IMR-90 (cell line): ENCODE measurements around the gene SLC5A3. TPM values are rescaled to one million over a fixed set of nuclear protein-coding genes. Genes with fewer than 3 reads are reported as not detected.

Experiments used
- ATAC-seq: fragments of 200-7000 bp; cut with Tn5 transposase; 2 replicates; pipeline ENCODE4 v1.9.1; 2020; ENCODE audit warnings: low read depth, mild to moderate bottlenecking, moderate library complexity
- BruUV-seq: library from RNA; stranded (reverse); fragments of 400-500 nt; replicated peaks from 2 replicates; lab custom pipeline; 2021; lab: Mats Ljungman, UMichigan
- CTCF ChIA-PET: fragments of 300-600 bp; formaldehyde crosslinking; extraction: SDS; loops from one replicate; lab custom pipeline; 2021; ENCODE audit warnings: antibody characterized with exemption; lab: Yijun Ruan, JAX
- POLR2A ChIA-PET: fragments of 300-600 bp; sonication (Branson Sonifier 250); formaldehyde crosslinking; loops from one replicate; lab custom pipeline; 2022; ENCODE audit warnings: antibody characterized with exemption; ENCODE audit not compliant: unreplicated experiment; lab: Charles Lee
- DNase-seq: peaks from one replicate; pipeline ENCODE4 v3.0.0; 2013
- H2AFZ ChIP-seq: replicated peaks from 2 replicates; pipeline ENCODE3; 2013; ENCODE audit warnings: low read length, mild to moderate bottlenecking; ENCODE audit not compliant: poor library complexity
- H2AK5ac ChIP-seq: 2 replicates; pipeline ENCODE4 v1.6.1; 2013; ENCODE audit warnings: low read depth, low read length, inconsistent platforms
- H2AK9ac ChIP-seq: replicated peaks from 2 replicates; pipeline ENCODE3; 2013; ENCODE audit warnings: mild to moderate bottlenecking, low read depth, low read length, moderate library complexity; ENCODE audit not compliant: poor library complexity
- H2BK120ac ChIP-seq: 2 replicates; pipeline ENCODE4 v1.6.1; 2013; ENCODE audit warnings: low read depth, low read length, inconsistent platforms
- H2BK15ac ChIP-seq: 3 replicates; pipeline ENCODE4 v1.6.1; 2013; ENCODE audit warnings: low read depth, low read length, inconsistent platforms
- H2BK20ac ChIP-seq: 2 replicates; pipeline ENCODE4 v1.6.1; 2013; ENCODE audit warnings: low read depth, mild to moderate bottlenecking, inconsistent platforms, low read length, moderate library complexity
- H2BK5ac ChIP-seq: 2 replicates; pipeline ENCODE4 v1.6.1; 2013; ENCODE audit warnings: mild to moderate bottlenecking, low read depth, low read length, inconsistent platforms; ENCODE audit not compliant: poor library complexity, severe bottlenecking
- H3K14ac ChIP-seq: replicated peaks from 2 replicates; pipeline ENCODE4 v1.6.1; 2013; ENCODE audit warnings: low read depth, low read length, inconsistent platforms
- H3K18ac ChIP-seq: 2 replicates; pipeline ENCODE4 v1.6.1; 2013; ENCODE audit warnings: low read depth, low read length, control low read depth
- H3K23ac ChIP-seq: 2 replicates; pipeline ENCODE4 v1.6.1; 2013; ENCODE audit warnings: low read depth, low read length, inconsistent platforms
- H3K27ac ChIP-seq: 2 replicates; pipeline ENCODE4 v1.5.1; 2013; ENCODE audit warnings: mild to moderate bottlenecking, control low read depth, low read length; ENCODE audit not compliant: insufficient read depth
- H3K27me3 ChIP-seq: 2 replicates; pipeline ENCODE4 v1.6.1; 2013; ENCODE audit warnings: low read length; ENCODE audit not compliant: control insufficient read depth, insufficient read depth
- H3K36me3 ChIP-seq: 2 replicates; pipeline ENCODE4 v1.6.1; 2013; ENCODE audit warnings: low read length, mixed read lengths; ENCODE audit not compliant: control insufficient read depth, insufficient read depth
- H3K4ac ChIP-seq: 2 replicates; pipeline ENCODE4 v1.6.1; 2013; ENCODE audit warnings: low read depth, low read length, inconsistent platforms
- H3K4me1 ChIP-seq: 2 replicates; pipeline ENCODE4 v1.6.1; 2013; ENCODE audit warnings: low read length, mixed read lengths; ENCODE audit not compliant: control insufficient read depth, insufficient read depth
- H3K4me2 ChIP-seq: 2 replicates; pipeline ENCODE4 v1.6.1; 2013; ENCODE audit warnings: low read depth, mild to moderate bottlenecking, control low read depth, low read length, moderate library complexity
- H3K4me3 ChIP-seq: 2 replicates; pipeline ENCODE4 v1.5.1; 2013; ENCODE audit warnings: low read depth, mild to moderate bottlenecking, control low read depth, low read length, moderate library complexity; ENCODE audit not compliant: insufficient read depth
- H3K56ac ChIP-seq: 2 replicates; pipeline ENCODE4 v1.6.1; 2013; ENCODE audit warnings: low read length, inconsistent platforms; ENCODE audit not compliant: insufficient read depth; ENCODE audit errors: extremely low read depth
- H3K79me1 ChIP-seq, 2 experiments: 2 replicates each; pipeline ENCODE4 v1.6.1; 2013; ENCODE audit warnings: low read length in 2 of 2, inconsistent platforms in 1 of 2, low read depth in 1 of 2
- H3K9ac ChIP-seq: 2 replicates; pipeline ENCODE4 v1.6.1; 2013; ENCODE audit warnings: low read depth, low read length, control low read depth
- H3K9me1 ChIP-seq: 2 replicates; pipeline ENCODE4 v1.6.1; 2013; ENCODE audit warnings: low read length, inconsistent platforms; ENCODE audit not compliant: insufficient read depth
- H3K9me3 ChIP-seq: 2 replicates; pipeline ENCODE4 v1.6.1; 2013; ENCODE audit warnings: low read length; ENCODE audit not compliant: control insufficient read depth, insufficient read depth
- H4K20me1 ChIP-seq: 2 replicates; pipeline ENCODE4 v1.6.1; 2013; ENCODE audit warnings: low read length, inconsistent platforms; ENCODE audit not compliant: insufficient read depth
- H4K5ac ChIP-seq: 2 replicates; pipeline ENCODE4 v1.6.1; 2013; ENCODE audit warnings: mild to moderate bottlenecking, low read depth, low read length, control low read depth
- H4K8ac ChIP-seq, 2 experiments: 2 replicates each; pipeline ENCODE4 v1.6.1; 2013; ENCODE audit warnings: low read depth in 2 of 2, low read length in 2 of 2, control low read depth in 1 of 2, inconsistent platforms in 1 of 2
- H4K91ac ChIP-seq: 2 replicates; pipeline ENCODE4 v1.6.1; 2013; ENCODE audit warnings: low read depth, low read length, inconsistent platforms; ENCODE audit not compliant: insufficient read depth
- BHLHE40 ChIP-seq: fragments of 150-350 bp; IDR thresholded peaks from 2 replicates; pipeline ENCODE4 v1.6.1; 2016; ENCODE audit warnings: mild to moderate bottlenecking, low read depth, low read length
- CEBPB ChIP-seq: IDR thresholded peaks from 2 replicates; pipeline ENCODE4 v1.6.1; 2012; ENCODE audit warnings: low read depth, low read length, improper control_type of control experiment
- CHD1 ChIP-seq: IDR thresholded peaks from 2 replicates; pipeline ENCODE4 v1.6.1; 2012; ENCODE audit warnings: low read depth, low read length, improper control_type of control experiment
- CTCF ChIP-seq: conservative IDR thresholded peaks from 2 replicates; pipeline ENCODE4 v1.5.1; 2012; ENCODE audit warnings: mild to moderate bottlenecking, low read depth, low read length, improper control_type of control experiment
- ELK1 ChIP-seq: fragments of 150-350 bp; IDR thresholded peaks from 2 replicates; pipeline ENCODE4 v1.6.1; 2016; ENCODE audit warnings: low read depth, mild to moderate bottlenecking, low read length, moderate library complexity, borderline replicate concordance
- FOS ChIP-seq: fragments of 150-350 bp; IDR thresholded peaks from 2 replicates; pipeline ENCODE4 v1.6.1; 2016; ENCODE audit warnings: low read depth, low read length
- MAFK ChIP-seq: IDR thresholded peaks from 2 replicates; pipeline ENCODE4 v1.6.1; 2012; ENCODE audit warnings: low read depth, low read length, improper control_type of control experiment
- MAZ ChIP-seq: IDR thresholded peaks from 2 replicates; pipeline ENCODE4 v1.6.1; 2012; ENCODE audit warnings: low read depth, mild to moderate bottlenecking, low read length, improper control_type of control experiment, moderate library complexity, borderline replicate concordance
- MXI1 ChIP-seq: IDR thresholded peaks from 2 replicates; pipeline ENCODE4 v1.6.1; 2012; ENCODE audit warnings: low read depth, mild to moderate bottlenecking, low read length, moderate library complexity, borderline replicate concordance
- NFE2L2 ChIP-seq: fragments of 150-350 bp; IDR thresholded peaks from 2 replicates; pipeline ENCODE4 v1.6.1; 2016; ENCODE audit warnings: low read depth, mild to moderate bottlenecking, low read length
- POLR2A ChIP-seq: IDR thresholded peaks from 2 replicates; pipeline ENCODE4 v1.6.1; 2012; ENCODE audit warnings: mild to moderate bottlenecking, low read depth, low read length
- RAD21 ChIP-seq: IDR thresholded peaks from 2 replicates; pipeline ENCODE4 v1.6.1; 2012; ENCODE audit warnings: low read length, improper control_type of control experiment
- RCOR1 ChIP-seq: IDR thresholded peaks from 2 replicates; pipeline ENCODE4 v1.6.1; 2012; ENCODE audit warnings: mild to moderate bottlenecking, low read length, improper control_type of control experiment; ENCODE audit not compliant: insufficient replicate concordance
- RFX5 ChIP-seq: IDR thresholded peaks from 2 replicates; pipeline ENCODE4 v1.8.0; 2012; ENCODE audit warnings: low read depth, mild to moderate bottlenecking, low read length, moderate library complexity
- SMC3 ChIP-seq: fragments of 150-350 bp; IDR thresholded peaks from 2 replicates; pipeline ENCODE4 v1.6.1; 2016; ENCODE audit warnings: low read depth, mild to moderate bottlenecking, antibody characterized with exemption, low read length, moderate library complexity
- USF2 ChIP-seq: fragments of 150-350 bp; IDR thresholded peaks from 2 replicates; pipeline ENCODE4 v1.6.1; 2017; ENCODE audit warnings: mild to moderate bottlenecking, antibody characterized with exemption, low read length, low read depth
- WGBS, 2 experiments: methylation state at CpG; one replicate each; pipeline versions ENCODE4 v1.1.5 to v1.1.7; 2013; ENCODE audit warnings: missing lambda C conversion rate in 2 of 2; ENCODE audit not compliant: insufficient read length in 1 of 2; ENCODE audit errors: extremely low coverage in 2 of 2; 5-methylcytosine and 5-hydroxymethylcytosine counted together
- dilution Hi-C: fragments of 300-500 bp; cut with HindIII; formaldehyde crosslinking; loops from one replicate; pipeline ENCODE4 v1.14.3; 2018; ENCODE audit warnings: low sequenced_read_pairs; ENCODE audit not compliant: unreplicated experiment
- in situ Hi-C: fragments of 300-500 bp; cut with MboI; formaldehyde crosslinking; loops from 3 replicates; pipeline ENCODE4 v1.14.3; 2019; ENCODE audit warnings: low sequenced_read_pairs, inconsistent platforms, mixed read lengths
- intact Hi-C: fragments of 100-400 bp; cut with micrococcal nuclease; formaldehyde crosslinking; loops from 2 replicates; pipeline ENCODE4 v1.10.0; 2022
- polyA plus RNA-seq, 3 experiments: library from polyadenylated mRNA; depleted of rRNA; stranded (reverse); fragments of >200 nt; gene quantifications; 2 replicates each; pipeline ENCODE4 v1.2.3, GENCODE V29; 2012; ENCODE audit warnings: low replicate concordance in 1 of 3
- total RNA-seq: library from RNA; depleted of rRNA; stranded (reverse); fragments of >200 nt; gene quantifications from 2 replicates; pipeline ENCODE4 v1.2.3, GENCODE V29; 2012

SLC5A3 gene
- total and polyA plus RNA-seq, 2 of the 4 experiments (the other 2 are of a cell fraction), result 1.8 to 9.9 TPM

DNA sequence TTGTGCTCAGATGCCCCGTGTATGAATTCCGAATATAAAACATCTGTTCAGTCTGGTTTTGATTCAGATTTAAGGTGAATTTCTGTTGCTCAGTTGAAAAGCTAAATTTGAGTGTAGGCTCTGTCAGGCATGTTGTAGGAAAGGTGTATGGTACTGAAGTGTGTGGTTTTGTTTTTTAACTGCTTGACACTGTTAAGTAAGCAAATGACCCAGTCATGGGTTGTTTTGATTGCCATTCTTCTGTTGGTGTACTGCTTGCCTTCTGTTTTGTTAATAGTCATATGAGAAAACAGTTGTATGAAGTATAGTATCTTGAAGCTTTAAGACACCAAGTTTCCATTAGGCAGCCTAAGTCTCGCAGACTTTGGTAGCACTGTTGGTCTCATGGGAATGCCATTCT is 10.0 kb downstream of the SLC5A3 start:
- H3K23ac ChIP-seq, result peak overlapping the region; percentile 38; the same call in 1 of the 2 replicates
- H2AFZ ChIP-seq, result no peak overlapping the region
- in situ Hi-C loops, result no loop called here
- peaks cover 4% of the 10 kb centered on the region; the same call in 1 of the 2 replicates for H3K4me1 ChIP-seq
- DNase-seq (no peak), ATAC-seq (no peak)
- intact Hi-C loops, result no loop called here
- H3K4ac ChIP-seq, result no peak overlapping the region
- no peaks in the 10 kb centered on the region for H3K27me3 ChIP-seq
- peaks cover 3% of the 10 kb centered on the region for H3K9me1 ChIP-seq
- no peak overlapping the region for H3K27ac ChIP-seq
- no peak overlapping the region for H2AK9ac ChIP-seq
- dilution Hi-C loops, result no loop called here
- H2AK5ac ChIP-seq, result no peak overlapping the region
- TF ChIP-seq BHLHE40 (no peak), FOS (no peak), RCOR1 (no peak), ELK1 (no peak), USF2 (no peak), MAFK (no peak), POLR2A (no peak), SMC3 (no peak), RAD21 (no peak), MXI1 (no peak), CEBPB (no peak), MAZ (no peak), RFX5 (no peak), CHD1 (no peak), CTCF (no peak), NFE2L2 (no peak)
- peaks cover 23% of the 10 kb centered on the region for H4K20me1 ChIP-seq
- no peak overlapping the region for H2BK20ac ChIP-seq
- H4K91ac ChIP-seq, result no peak overlapping the region
- POLR2A ChIA-PET, result no interaction called here
- H4K8ac ChIP-seq, result no peak overlapping the region
- H3K14ac ChIP-seq, result no peak overlapping the region
- peaks cover 44 to 72% of the 10 kb centered on the region in 2 experiments for H3K79me1 ChIP-seq
- no peak overlapping the region for H4K5ac ChIP-seq
- H3K4me3 ChIP-seq, result no peak overlapping the region
- H3K36me3 ChIP-seq, result peaks cover 3% of the 10 kb centered on the region
- H3K56ac ChIP-seq, result no peak overlapping the region
- no peak overlapping the region for H3K9ac ChIP-seq
- H3K4me2 ChIP-seq, result no peak overlapping the region
- H2BK15ac ChIP-seq, result no peak overlapping the region
- no peak overlapping the region for H2BK120ac ChIP-seq
- BruUV-seq, result no TSS peak
- no peaks in the 10 kb centered on the region for H3K9me3 ChIP-seq
- WGBS, 2 experiments, result no CpG with 5 or more reads among the region's 3 CpGs
- H3K18ac ChIP-seq, result no peak overlapping the region
- CTCF ChIA-PET, result no interaction called here
- no peak overlapping the region for H2BK5ac ChIP-seq
